Mesenchymal stem cell (in vitro differentiated cells and primary cell): ENCODE measurements around the gene TRDN.

Experiments
- DNase-seq: peaks from one replicate; pipeline ENCODE4 v3.0.0-alpha.2; 2013
- H2AFZ ChIP-seq: one replicate; pipeline ENCODE4 v1.6.1; 2013; ENCODE audit warnings: low read depth, mild to moderate bottlenecking, control low read depth, inconsistent platforms, low read length, moderate library complexity
- H2AK5ac ChIP-seq: 2 replicates; pipeline ENCODE4 v1.6.1; 2013; ENCODE audit warnings: low read length, moderate library complexity, mild to moderate bottlenecking, inconsistent platforms; ENCODE audit not compliant: severe bottlenecking
- H2BK120ac ChIP-seq: one replicate; pipeline ENCODE4 v1.6.1; 2013; ENCODE audit warnings: low read depth, mild to moderate bottlenecking, inconsistent platforms, low read length, moderate library complexity
- H2BK12ac ChIP-seq, 2 experiments: one replicate each; pipeline ENCODE4 v1.6.1; 2013; ENCODE audit warnings: inconsistent platforms in 2 of 2, low read length in 2 of 2, mild to moderate bottlenecking in 2 of 2, moderate library complexity in 2 of 2, control low read depth in 1 of 2
- H2BK15ac ChIP-seq: one replicate; pipeline ENCODE4 v1.6.1; 2013; ENCODE audit warnings: mild to moderate bottlenecking, low read depth, inconsistent platforms; ENCODE audit not compliant: poor library complexity, severe bottlenecking
- H2BK5ac ChIP-seq: 2 replicates; pipeline ENCODE4 v1.6.1; 2013; ENCODE audit warnings: low read depth, mild to moderate bottlenecking, low read length, control low read depth, inconsistent platforms; ENCODE audit not compliant: poor library complexity, severe bottlenecking
- H3K14ac ChIP-seq, 2 experiments: one replicate each; pipeline ENCODE4 v1.6.1; 2013; ENCODE audit warnings: inconsistent platforms in 2 of 2, low read length in 2 of 2, control low read depth in 1 of 2, mild to moderate bottlenecking in 1 of 2, moderate library complexity in 1 of 2
- H3K18ac ChIP-seq, 2 experiments: one replicate each; pipeline ENCODE4 v1.6.1; 2013; ENCODE audit warnings: inconsistent platforms in 2 of 2, low read length in 2 of 2, control low read depth in 1 of 2, low read depth in 1 of 2, mild to moderate bottlenecking in 1 of 2
- H3K23ac ChIP-seq, 2 experiments: one replicate each; pipeline ENCODE4 v1.6.1; 2013; ENCODE audit warnings: inconsistent platforms in 2 of 2, low read length in 2 of 2, mild to moderate bottlenecking in 2 of 2, moderate library complexity in 2 of 2, control low read depth in 1 of 2
- H3K27ac ChIP-seq: 2 replicates; pipeline ENCODE4 v1.5.1; 2013; ENCODE audit warnings: mild to moderate bottlenecking, moderate library complexity, low read length, control low read depth, inconsistent platforms; ENCODE audit not compliant: poor library complexity, severe bottlenecking
- H3K27me3 ChIP-seq, 2 experiments: 2 replicates each; pipeline versions ENCODE4 v1.6.1 to v1.7.0; 2013; ENCODE audit warnings: low read length in 2 of 2, mild to moderate bottlenecking in 2 of 2, moderate library complexity in 2 of 2, control low read depth in 1 of 2, inconsistent platforms in 1 of 2; ENCODE audit not compliant: control insufficient read depth in 1 of 2, insufficient read depth in 1 of 2
- H3K36me3 ChIP-seq, 2 experiments: 2 replicates each; pipeline versions ENCODE4 v1.6.1 to v1.7.0; 2013; ENCODE audit warnings: low read length in 2 of 2, control low read depth in 1 of 2, inconsistent platforms in 1 of 2, low read depth in 1 of 2, mild to moderate bottlenecking in 1 of 2; ENCODE audit not compliant: insufficient read depth in 2 of 2, control insufficient read depth in 1 of 2
- H3K4ac ChIP-seq, 2 experiments: one replicate each; pipeline ENCODE4 v1.6.1; 2013; ENCODE audit warnings: inconsistent platforms in 2 of 2, low read length in 2 of 2, mild to moderate bottlenecking in 2 of 2, moderate library complexity in 2 of 2, control low read depth in 1 of 2, low read depth in 1 of 2
- H3K4me1 ChIP-seq: 2 replicates; pipeline ENCODE4 v1.6.1; 2013; ENCODE audit warnings: low read depth, low read length, control low read depth; ENCODE audit not compliant: control insufficient read depth, insufficient read depth
- H3K4me2 ChIP-seq: 2 replicates; pipeline ENCODE4 v1.6.1; 2013; ENCODE audit warnings: low read length, mild to moderate bottlenecking, inconsistent platforms; ENCODE audit not compliant: poor library complexity, severe bottlenecking
- H3K4me3 ChIP-seq, 2 experiments: 2 replicates each; pipeline versions ENCODE4 v1.5.1 to v1.7.0; 2013; ENCODE audit warnings: low read length in 2 of 2, mild to moderate bottlenecking in 2 of 2, control low read depth in 1 of 2, low read depth in 1 of 2; ENCODE audit not compliant: insufficient read depth in 1 of 2
- H3K79me1 ChIP-seq: replicated peaks from 2 replicates; pipeline ENCODE4 v1.6.1; 2013; ENCODE audit warnings: mild to moderate bottlenecking, control low read depth, low read length, inconsistent platforms; ENCODE audit not compliant: poor library complexity, severe bottlenecking
- H3K9ac ChIP-seq: 2 replicates; pipeline ENCODE4 v1.7.0; 2013; ENCODE audit warnings: mild to moderate bottlenecking, low read length, moderate library complexity
- H3K9me3 ChIP-seq: 2 replicates; pipeline ENCODE4 v1.7.0; 2013; ENCODE audit warnings: mild to moderate bottlenecking, low read length; ENCODE audit not compliant: control insufficient read depth
- H4K8ac ChIP-seq: one replicate; pipeline ENCODE4 v1.6.1; 2013; ENCODE audit warnings: inconsistent platforms, mild to moderate bottlenecking, low read length, moderate library complexity
- H4K91ac ChIP-seq: one replicate; pipeline ENCODE4 v1.6.1; 2013; ENCODE audit warnings: mild to moderate bottlenecking, low read length, inconsistent platforms
- WGBS: methylation state at CpG from one replicate; pipeline ENCODE4 v1.1.7; 2013; ENCODE audit warnings: mixed read lengths; 5-methylcytosine and 5-hydroxymethylcytosine counted together

The TRDN gene

DNA sequence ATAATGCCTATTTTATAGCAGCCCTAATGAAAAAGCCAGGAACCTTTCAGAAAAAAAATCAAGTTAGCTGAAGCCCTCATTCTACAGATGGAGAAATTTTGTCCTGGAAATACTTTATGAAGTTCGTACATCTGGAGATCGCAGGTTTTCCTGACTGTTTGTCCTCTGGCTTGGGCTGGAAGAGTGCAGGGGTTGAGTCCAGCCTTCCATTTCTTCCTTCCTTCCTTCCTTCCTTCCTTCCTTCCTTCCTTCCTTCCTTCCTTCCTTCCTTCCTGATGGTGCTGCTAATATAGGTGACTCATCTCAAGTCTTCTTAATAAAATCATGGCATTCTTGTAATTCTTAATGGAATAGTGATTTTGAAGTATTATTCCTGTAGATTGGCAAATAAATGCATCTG lies 413.3 kb downstream of the TRDN start:
- no peak overlapping the region for H3K4me3 ChIP-seq
- H3K9ac ChIP-seq = no peak overlapping the region
- H3K4me2 ChIP-seq = no peak overlapping the region
- no peak overlapping the region for H2BK120ac ChIP-seq
- H3K23ac ChIP-seq = no peak overlapping the region
- H2BK15ac ChIP-seq = no peak overlapping the region
- no peak overlapping the region for H4K8ac ChIP-seq
- no peak overlapping the region for H2AFZ ChIP-seq
- H3K9me3 ChIP-seq = no peaks in the 10 kb centered on the region
- no peak overlapping the region for H3K27ac ChIP-seq
- no peak overlapping the region for H2BK12ac ChIP-seq
- no peaks in the 10 kb centered on the region for H3K36me3 ChIP-seq
- no peak for DNase-seq
- H2BK5ac ChIP-seq = no peak overlapping the region
- no peak overlapping the region for H3K4ac ChIP-seq
- H3K4me1 ChIP-seq = no peaks in the 10 kb centered on the region
- no peaks in the 10 kb centered on the region for H3K27me3 ChIP-seq
- WGBS = 75% methylated on average over 2 of the region's 2 CpGs
- H3K79me1 ChIP-seq = no peaks in the 10 kb centered on the region
- no peak overlapping the region for H4K91ac ChIP-seq
- H3K14ac ChIP-seq = no peak overlapping the region
- H2AK5ac ChIP-seq = no peak overlapping the region
- H3K18ac ChIP-seq = no peak overlapping the region

DNA sequence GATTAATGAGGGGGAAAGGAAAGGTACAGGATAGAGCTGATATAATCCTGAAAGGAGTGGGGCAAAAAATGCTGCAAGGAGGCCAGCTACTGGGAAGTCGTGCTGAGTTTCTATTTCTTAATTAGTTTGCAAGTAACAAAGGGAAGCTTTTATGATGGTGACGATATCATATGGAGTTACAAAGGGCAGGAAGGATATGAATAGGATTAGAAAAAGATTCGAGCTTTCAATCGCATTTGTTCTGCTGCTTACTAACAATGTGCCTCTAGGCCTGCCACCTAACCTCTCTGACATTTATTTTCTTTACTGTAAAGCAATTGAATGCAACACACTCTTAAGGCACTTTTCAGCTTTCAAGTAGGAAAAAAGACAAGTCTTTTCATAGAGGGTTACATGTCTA lies 421.5 kb downstream of the TRDN start:
- no peaks in the 10 kb centered on the region for H3K27me3 ChIP-seq
- H3K4me1 ChIP-seq = no peaks in the 10 kb centered on the region
- H3K4me2 ChIP-seq = no peak overlapping the region
- no peaks in the 10 kb centered on the region for H3K36me3 ChIP-seq
- no peaks in the 10 kb centered on the region for H3K9me3 ChIP-seq
- H3K9ac ChIP-seq = no peak overlapping the region
- no peak overlapping the region for H3K23ac ChIP-seq
- no peak overlapping the region for H3K18ac ChIP-seq
- H4K91ac ChIP-seq = no peak overlapping the region
- H2BK15ac ChIP-seq = no peak overlapping the region
- H2AK5ac ChIP-seq = no peak overlapping the region
- no peak overlapping the region for H3K14ac ChIP-seq
- no peak overlapping the region for H2BK120ac ChIP-seq
- H3K27ac ChIP-seq = no peak overlapping the region
- no peaks in the 10 kb centered on the region for H3K79me1 ChIP-seq
- WGBS = 85% methylated on average over 3 of the region's 4 CpGs
- no peak overlapping the region for H3K4ac ChIP-seq
- DNase-seq = no peak
- H4K8ac ChIP-seq = no peak overlapping the region
- H2BK5ac ChIP-seq = no peak overlapping the region
- no peak overlapping the region for H3K4me3 ChIP-seq
- H2BK12ac ChIP-seq = no peak overlapping the region
- H2AFZ ChIP-seq = no peak overlapping the region

DNA sequence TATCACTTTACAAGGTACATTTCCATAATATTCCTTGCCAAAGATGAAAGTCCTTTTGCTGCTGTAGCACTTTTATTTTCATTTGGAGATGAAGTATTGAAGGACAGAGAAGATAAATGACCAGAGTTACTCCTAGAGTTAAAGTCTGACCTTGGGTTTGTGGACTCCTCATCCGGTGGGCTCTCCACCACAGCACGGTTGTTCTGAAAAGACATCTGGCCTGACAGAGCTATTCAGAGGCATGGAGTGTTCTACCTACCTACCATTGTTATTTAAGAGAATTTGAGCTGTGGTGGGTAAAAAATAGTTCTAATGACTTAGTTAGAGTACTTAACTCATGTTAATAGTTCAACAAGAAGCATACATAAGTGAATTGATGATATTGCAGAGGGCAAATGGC lies 422.3 kb downstream of the TRDN start:
- Histone ChIP-seq H2BK15ac (no peak overlapping the region), H3K4me1 (no peaks in the 10 kb centered on the region), H2BK5ac (no peak overlapping the region), H3K27ac (no peak overlapping the region), H3K9me3 (no peaks in the 10 kb centered on the region), H3K4me2 (no peak overlapping the region), H3K18ac (no peak overlapping the region), H3K4ac (no peak overlapping the region), H2AK5ac (no peak overlapping the region), H2AFZ (no peak overlapping the region), H4K8ac (no peak overlapping the region), H3K4me3 (no peak overlapping the region), H3K27me3 (no peaks in the 10 kb centered on the region), H2BK12ac (no peak overlapping the region), H2BK120ac (no peak overlapping the region), H3K9ac (no peak overlapping the region), H3K23ac (no peak overlapping the region), H3K14ac (no peak overlapping the region), H3K79me1 (no peaks in the 10 kb centered on the region), H3K36me3 (no peaks in the 10 kb centered on the region), H4K91ac (no peak overlapping the region)
- DNase-seq = no peak
- WGBS = 94% methylated on average over 2 of the region's 2 CpGs

DNA sequence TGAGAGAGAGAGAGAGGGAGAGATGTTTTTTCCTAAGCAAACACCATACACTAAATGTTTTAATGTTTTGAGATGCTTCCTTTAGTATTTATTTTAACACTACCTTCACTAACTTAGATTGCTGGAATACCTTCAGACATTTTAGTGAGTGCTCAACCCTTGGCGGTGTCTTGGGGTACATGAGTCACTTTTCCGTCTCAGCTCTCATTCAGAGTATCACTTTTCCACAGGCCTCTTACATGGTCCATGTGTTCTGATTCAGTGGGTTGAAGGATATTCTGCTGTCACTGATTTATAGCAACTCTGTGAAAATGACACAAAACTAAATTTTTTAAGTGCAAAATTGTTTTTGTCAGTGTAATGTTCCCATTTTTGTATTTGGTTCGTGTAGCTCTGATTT lies 422.8 kb downstream of the TRDN start:
- Histone ChIP-seq H3K9me3 (no peaks in the 10 kb centered on the region), H2BK12ac (no peak overlapping the region), H3K4me2 (no peak overlapping the region), H4K8ac (no peak overlapping the region), H3K79me1 (no peaks in the 10 kb centered on the region), H2BK5ac (no peak overlapping the region), H3K9ac (no peak overlapping the region), H2AK5ac (no peak overlapping the region), H3K27ac (no peak overlapping the region), H3K36me3 (no peaks in the 10 kb centered on the region), H3K27me3 (no peaks in the 10 kb centered on the region), H2BK120ac (no peak overlapping the region), H3K4me3 (no peak overlapping the region), H3K4ac (no peak overlapping the region), H3K23ac (no peak overlapping the region), H4K91ac (no peak overlapping the region), H3K14ac (no peak overlapping the region), H2BK15ac (no peak overlapping the region), H2AFZ (no peak overlapping the region), H3K18ac (no peak overlapping the region), H3K4me1 (no peaks in the 10 kb centered on the region)
- DNase-seq = no peak
- 83% methylated on average over 2 of the region's 3 CpGs for WGBS
